A673 (cell line): ENCODE measurements around the gene CASKIN1. TPM values are rescaled to one million over a fixed set of nuclear protein-coding genes. Genes with fewer than 3 reads are reported as not detected.

ENCODE experiments used
- BruUV-seq: library from RNA; stranded (reverse); fragments of 400-500 nt; replicated peaks from 2 replicates; lab custom pipeline; 2021; lab: Mats Ljungman, UMichigan
- CTCF ChIA-PET: fragments of 300-600 bp; sonication (Branson Sonifier 250); formaldehyde crosslinking; loops from one replicate; lab custom pipeline; 2022; ENCODE audit warnings: antibody characterized with exemption; lab: Charles Lee
- POLR2A ChIA-PET: fragments of 300-600 bp; sonication (Branson Sonifier 250); formaldehyde crosslinking; loops from one replicate; lab custom pipeline; 2022; ENCODE audit warnings: antibody characterized with exemption; ENCODE audit not compliant: low non-redundant PET; lab: Charles Lee
- DNase-seq: peaks from one replicate; pipeline ENCODE4 v3.0.0-alpha.2; 2015; ENCODE audit warnings: low spot score
- H3K27ac ChIP-seq: fragments of 200-600 bp; sonication (generic); 2 replicates; pipeline ENCODE4 v1.5.1; 2016; ENCODE audit warnings: mixed run types, low read depth, mild to moderate bottlenecking, mixed read lengths, antibody characterized with exemption, low read length; ENCODE audit not compliant: poor library complexity, severe bottlenecking
- H3K27me3 ChIP-seq: fragments of 200-600 bp; sonication (generic); replicated peaks from 2 replicates; pipeline ENCODE4 v1.6.1; 2017; ENCODE audit warnings: mixed run types, low read depth, mild to moderate bottlenecking, mixed read lengths, antibody characterized with exemption, low read length; ENCODE audit not compliant: insufficient read depth, poor library complexity
- H3K36me3 ChIP-seq: fragments of 200-600 bp; sonication (generic); 2 replicates; pipeline ENCODE4 v1.6.1; 2016; ENCODE audit warnings: mixed run types, mild to moderate bottlenecking, mixed read lengths, antibody characterized with exemption, low read length; ENCODE audit not compliant: insufficient read depth, poor library complexity, severe bottlenecking
- H3K4me1 ChIP-seq: fragments of 200-600 bp; sonication (generic); 2 replicates; pipeline ENCODE4 v1.6.1; 2017; ENCODE audit warnings: mixed run types, mild to moderate bottlenecking, mixed read lengths, antibody characterized with exemption, low read length; ENCODE audit not compliant: insufficient read depth, poor library complexity, severe bottlenecking
- H3K4me3 ChIP-seq: fragments of 200-600 bp; sonication (generic); 2 replicates; pipeline ENCODE4 v1.5.1; 2016; ENCODE audit warnings: low read depth, mixed run types, mild to moderate bottlenecking, mixed read lengths, low read length; ENCODE audit not compliant: poor library complexity, severe bottlenecking
- H3K9me3 ChIP-seq: fragments of 200-600 bp; sonication (generic); 2 replicates; pipeline ENCODE4 v1.6.1; 2016; ENCODE audit warnings: mixed run types, low read depth, mild to moderate bottlenecking, mixed read lengths, antibody characterized with exemption, low read length; ENCODE audit not compliant: poor library complexity, severe bottlenecking
- CTCF ChIP-seq: fragments of 300-800, 200-600 bp; sonication (generic); conservative IDR thresholded peaks from 2 replicates; pipeline ENCODE4 v1.5.1; 2017; ENCODE audit warnings: low read depth, mild to moderate bottlenecking, antibody characterized with exemption, low read length, moderate library complexity, mixed read lengths
- EZH2 ChIP-seq: fragments of 200-600 bp; sonication (generic); IDR thresholded peaks from 2 replicates; pipeline ENCODE4 v1.6.1; 2017; ENCODE audit warnings: borderline replicate concordance, low read depth, mild to moderate bottlenecking, mixed read lengths, antibody characterized with exemption, low read length; ENCODE audit not compliant: poor library complexity, severe bottlenecking
- intact Hi-C: fragments of 100-400 bp; cut with micrococcal nuclease; formaldehyde crosslinking; loops from one replicate; pipeline ENCODE4 v1.10.0; 2022; ENCODE audit not compliant: unreplicated experiment
- total RNA-seq: library from RNA; stranded (reverse); gene quantifications from 2 replicates; pipeline ENCODE4 v1.2.3, GENCODE V29; 2021

Gene CASKIN1
- total RNA-seq, 1 experiment from 2014 or later = 1.1 TPM

DNA sequence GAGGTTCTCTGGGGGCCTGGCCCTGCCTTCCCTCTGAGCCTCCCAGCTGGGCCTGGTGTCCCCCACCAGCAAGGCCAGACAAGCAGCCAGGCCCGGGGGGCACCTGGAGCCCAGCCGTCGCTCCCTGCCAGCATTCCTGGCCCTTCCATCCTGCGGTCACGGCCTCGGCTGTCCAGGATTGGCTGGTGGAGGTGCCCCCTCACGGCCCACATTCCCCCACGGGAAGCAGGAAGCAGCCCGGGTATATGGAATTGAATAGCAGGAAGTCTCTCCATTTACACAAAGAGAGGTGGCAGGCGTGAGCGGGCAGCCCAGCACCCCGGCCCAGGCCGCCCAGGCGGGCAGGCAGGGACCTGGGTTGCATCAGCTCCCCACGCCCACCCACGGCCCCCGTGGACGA is 26.3 kb downstream of the CASKIN1 start:
- CTCF ChIA-PET = no interaction called here
- TF ChIP-seq EZH2 = no peak
- intact Hi-C loops = no loop called here
- Histone ChIP-seq H3K9me3 (no peaks in the 10 kb centered on the region), H3K27me3 (no peaks in the 10 kb centered on the region), H3K4me3 (no peak overlapping the region), H3K4me1 (no peaks in the 10 kb centered on the region), H3K27ac (peak overlapping the region; percentile 61), H3K36me3 (peaks cover 20% of the 10 kb centered on the region)
- no TSS peak for BruUV-seq
- POLR2A ChIA-PET = no interaction called here
- DNase-seq = no peak

DNA sequence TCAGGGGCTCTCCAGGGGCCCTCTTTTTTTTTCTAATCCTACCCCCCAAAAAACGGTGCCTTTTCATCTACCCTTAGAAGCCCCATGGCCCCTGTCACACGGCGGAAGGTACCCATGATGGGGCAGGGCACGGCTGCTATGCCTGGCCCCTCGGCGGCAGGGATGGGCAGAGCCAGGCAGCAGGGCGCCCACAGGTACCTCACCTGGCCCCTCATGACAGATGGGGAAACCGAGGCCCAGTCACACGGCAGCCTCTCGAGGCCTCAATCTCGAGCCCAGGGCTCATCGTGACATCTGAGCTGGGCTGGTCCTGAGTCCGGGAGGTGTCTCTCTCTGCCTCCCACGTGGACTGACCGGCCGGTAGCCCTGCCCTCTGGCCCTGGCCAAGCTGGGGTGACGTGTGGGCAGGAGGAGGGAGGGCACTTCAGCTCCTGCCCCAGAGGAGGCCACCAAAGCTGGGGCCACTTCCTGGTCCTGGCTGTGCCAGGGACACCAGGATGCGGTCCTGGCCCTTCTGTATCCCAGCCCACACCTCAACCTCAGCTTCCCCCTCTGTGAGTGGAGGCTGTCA is 29.3 kb downstream of the CASKIN1 start:
- Histone ChIP-seq H3K9me3 (no peaks in the 10 kb centered on the region), H3K27me3 (no peaks in the 10 kb centered on the region), H3K4me1 (no peaks in the 10 kb centered on the region), H3K36me3 (peaks cover 10% of the 10 kb centered on the region), H3K27ac (no peak overlapping the region), H3K4me3 (no peak overlapping the region)
- POLR2A ChIA-PET = no interaction called here
- DNase-seq = no peak
- intact Hi-C loops = no loop called here
- CTCF ChIA-PET = no interaction called here
- no TSS peak for BruUV-seq
- TF ChIP-seq CTCF (no peak), EZH2 (no peak)

DNA sequence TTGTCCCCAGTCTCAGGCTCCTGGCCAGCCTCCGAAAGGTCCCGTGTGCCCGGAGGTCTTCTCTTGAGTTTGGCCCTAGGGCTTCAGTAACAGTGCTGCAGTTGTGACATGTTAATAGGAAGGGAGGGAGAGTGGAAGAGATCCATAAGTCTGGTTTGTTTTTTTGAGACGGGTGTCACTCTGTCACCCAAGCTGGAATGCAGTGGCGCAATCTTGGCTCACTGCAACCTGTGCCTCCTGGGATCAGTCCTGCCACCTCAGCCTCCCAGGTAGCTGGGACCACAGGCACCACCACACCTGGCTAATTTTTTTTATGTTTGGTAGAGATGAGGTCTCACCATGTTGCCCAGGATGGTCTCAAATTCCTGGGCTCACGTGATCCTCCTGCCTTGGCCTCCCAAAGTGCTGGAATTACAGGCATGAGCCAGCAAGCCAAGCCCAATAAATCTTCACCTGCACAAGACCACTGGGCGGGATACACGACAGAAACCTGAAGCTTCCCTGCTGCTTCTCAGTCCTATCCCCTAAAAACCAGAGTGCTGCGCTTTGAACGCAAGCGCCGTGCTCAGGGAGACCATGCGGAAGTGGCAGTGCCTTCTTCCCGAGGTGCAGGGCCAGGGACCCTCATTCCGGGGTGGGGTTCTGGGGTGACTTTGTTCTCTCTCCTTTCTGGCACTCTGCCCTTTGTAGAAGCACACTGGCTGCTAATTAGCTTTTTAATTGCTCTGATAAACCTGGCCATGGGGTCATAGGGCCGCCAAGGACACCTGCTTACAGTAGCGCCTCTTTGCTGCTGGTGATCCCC is 29.9 kb downstream of the CASKIN1 start:
- Histone ChIP-seq H3K27ac (no peak overlapping the region), H3K4me3 (no peak overlapping the region), H3K36me3 (peaks cover 10% of the 10 kb centered on the region), H3K4me1 (no peaks in the 10 kb centered on the region), H3K27me3 (no peaks in the 10 kb centered on the region), H3K9me3 (no peaks in the 10 kb centered on the region)
- CTCF ChIA-PET = no interaction called here
- POLR2A ChIA-PET = no interaction called here
- BruUV-seq = no TSS peak
- TF ChIP-seq EZH2 (no peak), CTCF (no peak)
- intact Hi-C loops = no loop called here
- DNase-seq = no peak
